Prostate gland (tissue), 2 donors: Measurements from ENCODE around the gene PNISR.

Source experiments
- CTCF ChIP-seq, 4 experiments: fragments of 200-600 bp in 2 of 4; fragments of 450-650 bp in 2 of 4; sonication (generic) in 2 of 4; IDR thresholded peaks; 1 replicate in 3 of 4; 2 replicates in 1 of 4; pipeline ENCODE4 v1.5.1; 2016 to 2019; ENCODE audit warnings: antibody characterized with exemption in 4 of 4, mild to moderate bottlenecking in 2 of 4, moderate library complexity in 2 of 4
- POLR2A ChIP-seq: fragments of 450-650 bp; IDR thresholded peaks from one replicate; pipeline ENCODE4 v1.6.1; 2016; ENCODE audit warnings: antibody characterized with exemption, mild to moderate bottlenecking
- POLR2AphosphoS5 ChIP-seq: sonication (generic); formaldehyde crosslinking; IDR thresholded peaks from one replicate; pipeline ENCODE4 v1.6.1; 2017; ENCODE audit warnings: antibody characterized with exemption

GRCh38 chr6:99431901-99432300, 6.8 kb upstream of the PNISR start:
- TF ChIP-seq CTCF (IDR thresholded peaks at IDR 0.05) (no peak), POLR2AphosphoS5 (no peak), POLR2A (no peak)
